Ishikawa (cell line): ENCODE results near the gene PHLDA1.

Experiments used
- MAX ChIP-seq: IDR thresholded peaks from 2 replicates; pipeline ENCODE4 v1.6.1; 2012
- NFIC ChIP-seq: IDR thresholded peaks from 2 replicates; pipeline ENCODE4 v1.6.1; 2012
- TAF1 ChIP-seq: IDR thresholded peaks from 2 replicates; pipeline ENCODE4 v1.6.1; 2012; ENCODE audit warnings: low read depth, mild to moderate bottlenecking
- YY1 ChIP-seq: IDR thresholded peaks from 2 replicates; pipeline ENCODE4 v1.6.1; 2012; ENCODE audit warnings: low read depth
- ZBTB7A ChIP-seq: IDR thresholded peaks from 2 replicates; pipeline ENCODE4 v1.6.1; 2012; ENCODE audit warnings: low read depth

- no peak for TF ChIP-seq YY1
- TF ChIP-seq NFIC = no peak
- TF ChIP-seq MAX = no peak
- no peak for TF ChIP-seq TAF1
- TF ChIP-seq ZBTB7A = no peak
Observed at GRCh38 chr12:76075448-76075847, 43.9 kb upstream of the PHLDA1 start.
